SU-DHL-6 (cell line): ENCODE data around the gene INPP4A.

ENCODE experiments used
- EZH2phosphoT487 ChIP-seq: fragments of 200-600 bp; sonication (generic), shearing (Covaris generic); conservative IDR thresholded peaks from 2 replicates; pipeline ENCODE4 v1.6.1; 2018; ENCODE audit warnings: mild to moderate bottlenecking, antibody characterized with exemption, low read length, moderate library complexity, mixed read lengths
- TF ChIP-seq, protein P1 (sequence below): fragments of 200-600 bp; sonication (generic); IDR thresholded peaks from one replicate; pipeline ENCODE4 v1.5.1; 2017; ENCODE audit warnings: antibody characterized with exemption, mild to moderate bottlenecking, low read length, moderate library complexity; ENCODE audit not compliant: insufficient read depth, poor library complexity, severe bottlenecking

DNA sequence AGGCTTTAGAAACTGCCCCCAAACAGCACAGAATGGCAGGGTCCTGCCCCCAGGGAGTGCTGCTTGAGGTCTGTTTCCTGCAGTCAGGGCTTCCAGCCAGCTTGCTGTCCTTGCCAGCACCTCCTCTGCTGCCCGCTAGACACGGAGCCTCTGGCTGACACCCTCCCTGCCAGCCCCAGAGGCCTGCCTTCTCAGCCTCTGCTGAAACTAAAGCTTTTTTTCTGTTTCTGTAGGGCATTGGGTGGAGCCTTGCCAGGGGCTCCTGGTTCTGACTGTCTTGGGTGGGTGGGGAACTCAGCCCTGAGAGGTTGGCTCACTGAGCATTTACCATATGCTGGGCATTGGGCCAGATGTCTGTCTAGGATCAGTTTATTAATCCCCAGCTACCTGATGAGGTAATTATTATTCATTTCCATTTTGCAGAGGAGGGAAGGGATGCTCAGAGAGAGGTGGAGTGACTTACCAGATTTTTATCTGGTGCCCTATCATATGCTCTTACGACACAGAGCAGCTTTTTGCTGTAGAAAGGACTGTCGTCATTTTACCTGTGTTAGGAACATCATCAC, 35.4 kb downstream of the INPP4A start:
- TF ChIP-seq, protein P1, sequence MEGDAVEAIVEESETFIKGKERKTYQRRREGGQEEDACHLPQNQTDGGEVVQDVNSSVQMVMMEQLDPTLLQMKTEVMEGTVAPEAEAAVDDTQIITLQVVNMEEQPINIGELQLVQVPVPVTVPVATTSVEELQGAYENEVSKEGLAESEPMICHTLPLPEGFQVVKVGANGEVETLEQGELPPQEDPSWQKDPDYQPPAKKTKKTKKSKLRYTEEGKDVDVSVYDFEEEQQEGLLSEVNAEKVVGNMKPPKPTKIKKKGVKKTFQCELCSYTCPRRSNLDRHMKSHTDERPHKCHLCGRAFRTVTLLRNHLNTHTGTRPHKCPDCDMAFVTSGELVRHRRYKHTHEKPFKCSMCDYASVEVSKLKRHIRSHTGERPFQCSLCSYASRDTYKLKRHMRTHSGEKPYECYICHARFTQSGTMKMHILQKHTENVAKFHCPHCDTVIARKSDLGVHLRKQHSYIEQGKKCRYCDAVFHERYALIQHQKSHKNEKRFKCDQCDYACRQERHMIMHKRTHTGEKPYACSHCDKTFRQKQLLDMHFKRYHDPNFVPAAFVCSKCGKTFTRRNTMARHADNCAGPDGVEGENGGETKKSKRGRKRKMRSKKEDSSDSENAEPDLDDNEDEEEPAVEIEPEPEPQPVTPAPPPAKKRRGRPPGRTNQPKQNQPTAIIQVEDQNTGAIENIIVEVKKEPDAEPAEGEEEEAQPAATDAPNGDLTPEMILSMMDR: no peak
- no peak for TF ChIP-seq EZH2phosphoT487
